Aorta (tissue), 5 donors: ENCODE data around the gene MTX3. TPM values are rescaled to one million over a fixed set of nuclear protein-coding genes. Genes with fewer than 3 reads are reported as not detected.
A peak's percentile ranks its signal among the peaks of the same experiment; 100 is the strongest.

ENCODE experiments used
- ATAC-seq: fragments of 200-7000 bp; cut with Tn5 transposase; one replicate; pipeline ENCODE4 v1.9.1; 2022; ENCODE audit warnings: moderate library complexity; ENCODE audit not compliant: low FRiP score
- DNase-seq, 2 donors: peaks; one replicate each; pipeline ENCODE4 v3.0.0-alpha.2; 2020
- H3K27ac ChIP-seq, 2 donors: one replicate each; pipeline ENCODE4 v1.5.1; 2013; ENCODE audit warnings: low read length in 2 of 2, mild to moderate bottlenecking in 2 of 2, moderate library complexity in 2 of 2, control low read depth in 1 of 2, inconsistent platforms in 1 of 2, low read depth in 1 of 2
- H3K27me3 ChIP-seq, 2 donors: one replicate each; pipeline ENCODE4 v1.6.1; 2013; ENCODE audit warnings: control low read depth in 1 of 2, low read length in 1 of 2, mild to moderate bottlenecking in 1 of 2, moderate library complexity in 1 of 2; ENCODE audit not compliant: insufficient read depth in 2 of 2, control insufficient read depth in 1 of 2
- H3K36me3 ChIP-seq, 2 donors: one replicate each; pipeline ENCODE4 v1.6.1; 2013; ENCODE audit warnings: control low read depth in 1 of 2, low read length in 1 of 2, mild to moderate bottlenecking in 1 of 2; ENCODE audit not compliant: insufficient read depth in 2 of 2, control insufficient read depth in 1 of 2
- H3K4me1 ChIP-seq, 2 donors: one replicate each; pipeline ENCODE4 v1.6.1; 2013; ENCODE audit warnings: low read length in 2 of 2, control low read depth in 1 of 2, mild to moderate bottlenecking in 1 of 2, moderate library complexity in 1 of 2; ENCODE audit not compliant: insufficient read depth in 2 of 2, control insufficient read depth in 1 of 2
- H3K4me3 ChIP-seq, 2 donors: one replicate each; pipeline ENCODE4 v1.5.1; 2013; ENCODE audit warnings: low read length in 2 of 2, control low read depth in 1 of 2, mild to moderate bottlenecking in 1 of 2
- H3K9me3 ChIP-seq: one replicate; pipeline ENCODE4 v1.6.1; 2013; ENCODE audit warnings: mild to moderate bottlenecking, low read length; ENCODE audit not compliant: control insufficient read depth
- WGBS, 2 donors: extraction: QIAGEN DNeasy Blood & Tissue Kit; methylation state at CpG; one replicate each; pipeline ENCODE4 v1.1.7; 2013; 5-methylcytosine and 5-hydroxymethylcytosine counted together
- intact Hi-C, 2 donors: fragments of 100-400 bp; cut with DNase I; formaldehyde crosslinking; loops; one replicate each; pipeline versions ENCODE4 v1.14.2 to v1.15.0; 2022
- long read RNA-seq, 2 donors: library from polyadenylated mRNA; unstranded; transcript quantifications; one replicate each; pipeline ENCODE4 v2.0.0, GENCODE V29; 2020 to 2021
- polyA plus RNA-seq, 2 donors: library from polyadenylated mRNA; stranded (reverse); fragments of 200-250 nt; gene quantifications; one replicate each; pipeline ENCODE4 v1.2.3, GENCODE V29; 2013
- total RNA-seq, 2 donors: library from RNA; stranded (reverse); fragmentation: NEBNext Ultra II Directional; extraction: Animal tissue kit (Norgen Biotek cat#: 25700); gene quantifications; one replicate each; pipeline ENCODE4 v1.2.1, GENCODE V29; 2021
- donor health status: healthy with polysubstance abuse.
- donor health status: Bipolar disorder and iron deficiency.
- donor health status: DM: no; HTN: no; CAD: no.
- donor health status: DM: no; HTN: no; CAD: no.
- donor health status: DM: yes; HTN: yes; CAD: no.

Gene MTX3
- 10 to 100 TPM; 11.8 to 16.6 TPM for total RNA-seq
- 1 to 10 TPM; 6.5 to 9.3 TPM for polyA plus RNA-seq
- long read RNA-seq, donor 1, partial matches to known transcripts, result 0 of 1 reads
- long read RNA-seq, donor 1, other reads (novel, unspliced or antisense), result 1 of 1 reads
- long read RNA-seq, donor 2, partial matches to known transcripts, result 0 of 2 reads
- long read RNA-seq, donor 2, other reads (novel, unspliced or antisense), result 0 of 2 reads

GRCh38 chr5:79990598-79991507, at the start of gene MTX3:
Gene MTX3, minus strand, starts transcription at chr5:79991262. Its CDS starts 24 bp downstream, at chr5:79991238.
- Histone ChIP-seq H3K9me3 (no peaks in the 10 kb centered on the region), H3K4me3 (peak within 1 kb of the TSS; percentile 71 to 80), H3K36me3 (peaks cover 2 to 5% of the 10 kb centered on the region in 2 donors), H3K27ac (peak within 1 kb of the TSS in 1 of 2 donors; percentile 66), H3K27me3 (no peaks in the 10 kb centered on the region), H3K4me1 (peaks cover 0 to 3% of the 10 kb centered on the region in 2 donors)
- peak; percentile 93 for ATAC-seq
- peak; percentile 91 to 95 for DNase-seq
- WGBS, 2 donors, result 1% methylated on average over 50 of the region's 50 CpGs
- intact Hi-C loops, result loop anchor here in 1 of 2 donors (5.0 kb wide), 1 partner anchor 91 kb away; no protein-coding TSS in a partner anchor

- intact Hi-C loops, result no loop called here
- H3K27ac ChIP-seq, result no peak overlapping the region
- WGBS, 2 donors, result 60 to 65% methylated on average over 2 of the region's 2 CpGs
- no peak for DNase-seq
- no peak overlapping the region for H3K4me3 ChIP-seq
- no peaks in the 10 kb centered on the region for H3K36me3 ChIP-seq
- H3K4me1 ChIP-seq, result no peaks in the 10 kb centered on the region
- ATAC-seq, result no peak
- peaks cover 1% of the 10 kb centered on the region for H3K9me3 ChIP-seq
- H3K27me3 ChIP-seq, result no peaks in the 10 kb centered on the region
These were observed 48.6 kb upstream of the MTX3 start for GRCh38 chr5:80039650-80040049.

GRCh38 chr5:80037366-80037765, 46.3 kb upstream of the MTX3 start:
- no peak for ATAC-seq
- no peak overlapping the region for H3K27ac ChIP-seq
- no peak for DNase-seq
- no peak overlapping the region for H3K4me3 ChIP-seq
- H3K36me3 ChIP-seq, result no peaks in the 10 kb centered on the region
- 77 to 86% methylated on average over 5 of the region's 5 CpGs for WGBS, 2 donors
- peaks cover 1% of the 10 kb centered on the region for H3K9me3 ChIP-seq
- no peaks in the 10 kb centered on the region for H3K4me1 ChIP-seq
- no peaks in the 10 kb centered on the region for H3K27me3 ChIP-seq
- intact Hi-C loops, result no loop called here

GRCh38 chr5:80036615-80037014, 45.6 kb upstream of the MTX3 start:
- ATAC-seq, result no peak
- DNase-seq, result no peak
- no peaks in the 10 kb centered on the region for H3K4me1 ChIP-seq
- H3K27me3 ChIP-seq, result no peaks in the 10 kb centered on the region
- 70 to 73% methylated on average over 5 of the region's 5 CpGs for WGBS, 2 donors
- peaks cover 2% of the 10 kb centered on the region for H3K9me3 ChIP-seq
- intact Hi-C loops, result no loop called here
- no peaks in the 10 kb centered on the region for H3K36me3 ChIP-seq
- no peak overlapping the region for H3K27ac ChIP-seq
- H3K4me3 ChIP-seq, result no peak overlapping the region

- H3K9me3 ChIP-seq, result peaks cover 2% of the 10 kb centered on the region
- H3K27me3 ChIP-seq, result no peaks in the 10 kb centered on the region
- intact Hi-C loops, result no loop called here
- ATAC-seq (no peak), DNase-seq (no peak)
- H3K4me3 ChIP-seq, result no peak overlapping the region
- H3K27ac ChIP-seq, result no peak overlapping the region
- no peaks in the 10 kb centered on the region for H3K36me3 ChIP-seq
- 75 to 76% methylated on average over 7 of the region's 7 CpGs for WGBS, 2 donors
- no peaks in the 10 kb centered on the region for H3K4me1 ChIP-seq
These were observed 44.8 kb upstream of the MTX3 start for GRCh38 chr5:80035839-80036238.

DNA sequence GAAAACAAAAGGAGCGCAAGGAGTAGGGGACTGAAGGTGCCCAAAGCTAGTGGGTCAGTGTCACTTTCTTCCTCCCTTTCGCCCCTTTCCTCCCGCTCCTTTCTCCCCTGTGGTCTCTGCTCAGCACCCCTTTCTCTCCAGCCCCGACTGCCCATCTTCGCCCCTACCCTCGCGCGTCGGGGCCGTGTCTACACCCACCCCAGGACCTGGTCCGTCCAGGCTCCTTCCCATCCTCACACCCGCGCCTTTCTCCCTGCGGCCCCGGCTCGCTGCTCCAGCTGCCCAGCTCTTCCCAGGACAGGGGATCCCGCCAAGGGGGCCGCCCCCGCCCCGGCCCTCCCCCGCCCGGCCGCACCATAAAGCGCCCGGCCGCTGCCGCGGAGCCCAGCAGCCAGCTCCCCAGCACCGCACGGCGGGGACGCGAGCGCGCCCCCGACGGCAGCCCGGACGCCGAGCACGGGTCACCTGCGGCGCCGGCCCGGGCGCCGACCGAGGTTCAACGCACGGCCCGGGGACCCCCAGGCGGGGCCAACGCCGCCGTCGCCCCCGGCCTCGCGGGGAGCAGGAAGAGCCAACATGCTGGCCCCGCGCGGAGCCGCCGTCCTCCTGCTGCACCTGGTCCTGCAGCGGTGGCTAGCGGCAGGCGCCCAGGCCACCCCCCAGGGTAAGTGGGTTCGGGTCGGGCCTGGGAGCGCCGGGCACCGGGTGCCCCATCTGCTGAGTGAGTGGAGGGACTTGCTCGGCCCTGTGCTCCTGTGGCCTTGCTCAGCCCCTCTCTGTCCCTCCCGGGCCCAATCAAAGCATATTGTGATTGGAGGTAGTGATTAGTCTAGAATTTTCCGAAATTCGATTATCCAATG, 44.1 kb upstream of the MTX3 start, which contains the start of gene THBS4:
Gene THBS4 (plus strand): TSS at position 387 of the 860 bp plus-strand sequence. CDS start 190 bp downstream, at position 577.
- no peak for DNase-seq
- H3K4me3 ChIP-seq, result peak within 1 kb of the TSS in 1 of 2 donors; percentile 4
- no peaks in the 10 kb centered on the region for H3K4me1 ChIP-seq
- WGBS, 2 donors, result 5 to 7% methylated on average over 65 to 76 of the region's 76 CpGs
- intact Hi-C loops, result no loop called here
- no peaks in the 10 kb centered on the region for H3K36me3 ChIP-seq
- H3K27ac ChIP-seq, result no peak within 1 kb of the TSS
- peaks cover 2% of the 10 kb centered on the region for H3K9me3 ChIP-seq
- no peaks in the 10 kb centered on the region for H3K27me3 ChIP-seq
- peak; percentile 26 for ATAC-seq

DNA sequence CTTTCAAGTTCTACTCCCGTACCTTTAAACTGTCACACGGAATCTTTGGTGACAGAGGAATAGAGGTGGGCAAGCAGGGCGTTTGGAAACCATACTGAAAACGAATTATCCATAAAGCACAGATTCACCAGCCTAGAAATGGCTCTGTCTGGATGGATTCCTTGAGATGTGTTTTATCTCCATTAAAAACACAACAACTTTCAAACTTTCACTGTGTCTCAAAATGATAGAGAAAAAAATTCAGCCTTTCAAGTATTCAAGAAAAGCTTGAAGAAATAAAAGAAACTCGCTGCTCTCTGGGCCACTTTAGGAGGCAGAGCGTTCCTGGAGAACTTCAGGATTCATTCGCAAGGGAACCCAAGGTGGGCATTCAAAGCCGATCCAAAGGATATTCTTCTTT, 43.5 kb upstream of the MTX3 start:
- no peaks in the 10 kb centered on the region for H3K36me3 ChIP-seq
- intact Hi-C loops, result no loop called here
- H3K9me3 ChIP-seq, result peaks cover 2% of the 10 kb centered on the region
- no peaks in the 10 kb centered on the region for H3K4me1 ChIP-seq
- no peak for ATAC-seq
- WGBS, 2 donors, result 33 to 35% methylated on average over 8 of the region's 8 CpGs
- no peak overlapping the region for H3K4me3 ChIP-seq
- H3K27ac ChIP-seq, result no peak overlapping the region
- DNase-seq, result no peak
- H3K27me3 ChIP-seq, result no peaks in the 10 kb centered on the region

DNA sequence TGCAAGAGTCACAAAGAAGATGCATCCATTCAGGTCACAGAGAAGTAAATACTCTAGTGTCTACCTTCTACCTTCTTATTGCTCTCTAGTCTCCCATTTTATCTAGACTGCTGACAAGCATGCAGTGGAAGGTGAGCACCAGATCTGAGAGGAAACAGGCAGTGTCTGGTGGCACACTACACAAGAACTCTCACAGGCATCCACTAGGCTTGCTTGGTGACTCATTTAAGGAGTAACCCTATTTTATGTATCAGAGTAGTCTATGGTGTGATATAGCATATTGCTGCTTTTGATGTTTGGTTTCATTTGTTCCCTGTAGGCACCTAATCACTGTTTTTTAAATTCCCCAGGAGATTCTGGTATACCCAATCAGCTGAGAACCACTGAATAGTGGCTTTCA, 42.5 kb upstream of the MTX3 start:
- intact Hi-C loops, result no loop called here
- no peak for DNase-seq
- ATAC-seq, result no peak
- H3K4me1 ChIP-seq, result no peaks in the 10 kb centered on the region
- H3K4me3 ChIP-seq, result no peak overlapping the region
- no peak overlapping the region for H3K27ac ChIP-seq
- H3K9me3 ChIP-seq, result peaks cover 2% of the 10 kb centered on the region
- H3K27me3 ChIP-seq, result no peaks in the 10 kb centered on the region
- H3K36me3 ChIP-seq, result no peaks in the 10 kb centered on the region
